RPMI8226 (cell line): ENCODE data around the gene C10orf67.

Source experiments
- DNase-seq: peaks from one replicate; pipeline ENCODE4 v3.0.0-alpha.2; 2015

C10orf67 gene

DNA sequence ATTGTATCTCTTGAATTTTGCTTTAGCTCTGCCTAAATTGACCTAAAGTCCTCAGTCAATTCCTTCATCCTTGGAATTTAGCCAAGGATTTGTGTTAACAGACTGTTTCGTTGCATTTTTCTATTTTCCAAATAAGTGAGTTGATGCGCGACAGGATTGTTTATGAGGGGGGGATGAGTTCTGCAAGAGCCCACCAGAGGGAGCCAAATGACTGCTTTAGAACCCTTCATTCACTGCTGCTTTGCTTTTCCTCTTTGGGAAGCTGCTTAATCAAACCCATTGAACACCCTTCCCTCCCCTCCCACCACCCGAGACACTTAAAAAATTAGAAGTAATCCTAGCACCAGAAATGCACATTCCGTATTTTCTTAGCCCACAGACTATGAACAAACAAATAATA lies 186.2 kb downstream of the C10orf67 start:
- peak; percentile 59 for DNase-seq

DNA sequence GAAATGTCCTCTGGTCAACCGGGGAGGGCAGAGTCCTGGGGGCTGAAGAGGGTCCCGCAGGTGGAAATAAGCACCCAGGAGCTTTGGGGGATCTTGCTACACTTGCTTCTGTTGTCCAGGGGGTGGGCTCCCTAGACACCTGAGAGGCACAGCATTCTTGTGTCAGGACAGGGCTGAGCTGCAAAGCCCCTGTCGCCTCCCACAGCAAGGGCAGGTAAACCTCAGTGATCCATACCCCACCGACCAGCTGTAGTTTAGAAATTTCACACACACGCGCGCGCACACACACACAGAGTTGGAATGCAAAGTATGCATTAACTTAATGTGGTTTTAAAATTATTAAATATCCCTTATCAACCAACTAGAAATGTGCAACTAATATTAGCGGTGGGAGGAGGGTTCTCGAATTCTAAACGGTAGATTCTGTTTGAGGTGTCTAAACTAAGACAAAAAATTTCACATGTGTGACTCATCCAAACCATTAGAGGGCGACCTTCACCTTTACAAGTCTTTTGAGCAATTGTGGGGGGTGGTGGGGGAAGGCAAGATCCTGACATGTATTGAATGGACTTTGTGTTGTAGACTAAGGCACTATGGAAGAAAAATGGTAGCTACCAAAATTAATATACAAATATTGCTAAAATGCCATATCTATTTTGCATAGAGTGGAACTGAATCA lies 186.8 kb downstream of the C10orf67 start:
- peak; percentile 34 for DNase-seq

DNA sequence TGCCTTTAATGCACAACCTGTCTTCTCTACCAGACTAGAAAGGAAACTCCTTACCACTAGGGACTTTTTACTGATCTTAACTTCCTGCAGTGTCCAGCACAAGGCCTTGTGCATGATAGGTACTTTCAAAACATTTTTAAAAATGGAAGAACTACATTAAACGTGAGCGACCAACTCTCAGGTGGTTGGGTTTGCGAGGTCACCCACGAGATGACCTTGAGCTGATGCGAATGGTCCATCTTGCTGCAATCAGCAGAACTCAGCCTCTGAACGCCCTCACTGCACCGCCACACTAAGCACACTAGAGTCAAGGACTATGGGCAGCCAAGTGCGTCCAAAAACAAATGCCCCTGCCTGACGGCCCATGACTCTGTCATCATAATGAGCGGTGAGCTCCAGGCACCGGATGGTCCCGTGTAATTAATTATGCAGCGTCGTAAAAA lies 187.3 kb downstream of the C10orf67 start:
- DNase-seq, result no peak

GRCh38 chr10:23156447-23157150 lies 188.0 kb downstream of the C10orf67 start:
- no peak for DNase-seq

- DNase-seq, result no peak
Observed at GRCh38 chr10:23155169-23155568, 189.4 kb downstream of the C10orf67 start.
